ENCODE data around the gene COL4A2.

COL4A2 gene

DNA sequence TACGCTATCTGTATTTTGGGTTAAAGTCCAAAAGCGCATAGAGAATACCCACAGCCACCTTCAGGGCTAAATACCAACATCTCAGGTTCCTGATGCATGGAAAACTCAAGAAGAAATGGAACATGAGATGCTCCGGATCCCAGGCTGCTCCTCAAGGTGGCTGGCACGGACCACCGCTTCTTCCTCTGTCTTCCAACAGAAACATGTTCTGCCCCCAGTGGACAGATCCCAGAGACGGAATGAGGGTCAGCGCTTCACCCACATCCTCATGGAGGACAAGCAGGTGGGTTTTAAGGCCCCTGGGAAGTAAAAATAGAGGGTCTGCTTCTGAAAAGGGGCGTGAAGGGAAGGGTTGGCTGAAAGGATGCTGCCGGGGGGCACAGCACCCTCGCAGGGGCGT, 17.4 kb upstream of the COL4A2 start:
- Histone ChIP-seq H3K9me3 (ENCODE audit: control insufficient read depth, low read length) (no peaks in the 10 kb centered on the region), H3K4me3 (ENCODE audit: insufficient read depth, low read depth, low read length, poor library complexity, severe bottlenecking) (no peak overlapping the region), H3K4me1 (ENCODE audit: control insufficient read depth, insufficient read depth, low read length, poor library complexity, severe bottlenecking) (no peaks in the 10 kb centered on the region), H3K27ac (ENCODE audit: insufficient read depth, low read length, poor library complexity, severe bottlenecking) (no peak overlapping the region), H3K36me3 (ENCODE audit: control insufficient read depth, insufficient read depth, low read length) (no peaks in the 10 kb centered on the region), H3K27me3 (replicated peaks; ENCODE audit: control insufficient read depth, insufficient read depth, low read length, poor library complexity, severe bottlenecking) (no peaks in the 10 kb centered on the region)
- no peak for DNase-seq

DNA sequence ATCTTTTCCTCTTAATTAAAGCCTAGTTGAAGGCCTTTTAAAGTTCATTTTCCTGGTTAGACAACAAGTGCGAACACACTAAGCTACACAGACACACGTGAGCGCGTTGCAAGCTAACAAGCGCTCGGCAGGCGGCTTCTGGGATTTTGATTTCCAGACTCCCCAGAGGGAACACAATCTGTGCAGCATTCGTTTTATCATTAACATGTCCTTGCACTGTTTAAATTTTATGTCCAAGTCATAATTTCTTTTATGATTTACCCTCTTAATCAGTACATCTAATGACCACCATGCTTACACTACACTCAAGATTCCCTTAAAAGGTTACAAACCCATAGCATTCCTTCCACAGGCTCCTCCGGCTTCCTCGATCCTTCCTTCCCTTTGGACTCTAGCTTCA, 16.9 kb upstream of the COL4A2 start:
- no peaks in the 10 kb centered on the region for H3K9me3 ChIP-seq (ENCODE audit: control insufficient read depth, low read length)
- no peaks in the 10 kb centered on the region for H3K27me3 ChIP-seq (replicated peaks; ENCODE audit: control insufficient read depth, insufficient read depth, low read length, poor library complexity, severe bottlenecking)
- H3K36me3 ChIP-seq (ENCODE audit: control insufficient read depth, insufficient read depth, low read length), result no peaks in the 10 kb centered on the region
- DNase-seq, result no peak
- H3K4me3 ChIP-seq (ENCODE audit: insufficient read depth, low read depth, low read length, poor library complexity, severe bottlenecking), result no peak overlapping the region
- no peaks in the 10 kb centered on the region for H3K4me1 ChIP-seq (ENCODE audit: control insufficient read depth, insufficient read depth, low read length, poor library complexity, severe bottlenecking)
- no peak overlapping the region for H3K27ac ChIP-seq (ENCODE audit: insufficient read depth, low read length, poor library complexity, severe bottlenecking)

DNA sequence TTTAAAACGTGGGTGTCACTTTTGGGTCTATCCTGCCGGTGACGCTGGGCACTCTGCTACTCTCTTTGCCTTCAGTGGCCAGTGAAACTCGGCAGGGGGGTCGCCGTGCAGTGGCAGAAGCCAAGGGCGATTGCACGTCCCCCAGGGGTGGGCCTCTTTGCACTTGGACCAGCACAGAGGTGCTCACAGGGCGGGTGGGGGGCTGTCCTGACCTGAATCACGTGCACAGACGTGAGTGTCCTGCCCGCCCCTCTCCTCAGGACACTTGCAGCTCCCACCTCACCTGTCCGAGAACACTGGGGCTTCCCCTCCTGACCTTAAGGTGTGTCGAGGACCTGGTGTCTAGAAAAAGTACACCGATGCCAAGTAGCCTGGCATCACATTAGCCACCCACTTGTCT, 16.3 kb upstream of the COL4A2 start:
- no peaks in the 10 kb centered on the region for H3K36me3 ChIP-seq (ENCODE audit: control insufficient read depth, insufficient read depth, low read length)
- no peaks in the 10 kb centered on the region for H3K4me1 ChIP-seq (ENCODE audit: control insufficient read depth, insufficient read depth, low read length, poor library complexity, severe bottlenecking)
- H3K27me3 ChIP-seq (replicated peaks; ENCODE audit: control insufficient read depth, insufficient read depth, low read length, poor library complexity, severe bottlenecking), result no peaks in the 10 kb centered on the region
- H3K4me3 ChIP-seq (ENCODE audit: insufficient read depth, low read depth, low read length, poor library complexity, severe bottlenecking), result no peak overlapping the region
- H3K9me3 ChIP-seq (ENCODE audit: control insufficient read depth, low read length), result no peaks in the 10 kb centered on the region
- DNase-seq, result no peak
- H3K27ac ChIP-seq (ENCODE audit: insufficient read depth, low read length, poor library complexity, severe bottlenecking), result no peak overlapping the region

DNA sequence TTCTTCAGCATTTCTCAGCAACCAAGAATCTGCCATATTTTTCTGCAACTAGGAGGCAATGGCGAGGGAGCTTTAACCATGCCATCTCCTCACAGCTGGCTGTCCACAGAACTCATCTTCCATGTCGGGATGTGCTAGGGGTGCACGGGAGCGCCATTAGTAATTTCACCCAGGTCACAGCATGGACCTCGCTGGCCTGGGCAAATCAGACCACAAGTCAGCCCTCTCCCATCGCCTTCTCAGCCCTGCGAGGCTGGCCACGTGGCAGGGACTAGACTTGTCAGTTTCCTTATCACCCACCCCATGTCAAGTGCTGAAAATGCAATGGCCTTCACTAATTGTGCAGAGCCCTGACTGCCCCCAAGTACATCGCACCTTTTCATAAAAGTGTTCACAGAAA, 15.8 kb upstream of the COL4A2 start:
- Histone ChIP-seq H3K27ac (ENCODE audit: insufficient read depth, low read length, poor library complexity, severe bottlenecking) (no peak overlapping the region), H3K9me3 (ENCODE audit: control insufficient read depth, low read length) (no peaks in the 10 kb centered on the region), H3K4me3 (ENCODE audit: insufficient read depth, low read depth, low read length, poor library complexity, severe bottlenecking) (no peak overlapping the region), H3K27me3 (replicated peaks; ENCODE audit: control insufficient read depth, insufficient read depth, low read length, poor library complexity, severe bottlenecking) (no peaks in the 10 kb centered on the region), H3K36me3 (ENCODE audit: control insufficient read depth, insufficient read depth, low read length) (no peaks in the 10 kb centered on the region), H3K4me1 (ENCODE audit: control insufficient read depth, insufficient read depth, low read length, poor library complexity, severe bottlenecking) (no peaks in the 10 kb centered on the region)
- no peak for DNase-seq

DNA sequence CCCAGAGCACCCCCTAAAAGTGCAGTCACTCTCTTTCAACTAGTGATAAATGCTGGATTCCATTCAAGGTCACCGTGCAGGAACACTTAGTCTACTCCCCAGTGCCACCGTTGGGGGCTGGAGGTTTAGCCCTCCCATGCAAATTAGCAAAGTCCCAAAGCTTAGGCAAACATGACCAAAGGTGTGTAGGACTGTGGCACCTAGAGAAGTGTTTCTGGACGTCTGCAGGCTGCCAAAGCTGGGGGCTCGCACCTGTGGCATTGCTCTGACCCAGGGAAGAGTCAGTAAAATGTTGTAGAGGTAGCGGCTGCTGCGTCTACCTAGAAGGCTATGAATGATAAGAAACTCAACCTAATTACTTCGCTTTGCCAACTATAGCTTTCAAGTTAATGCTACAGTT, 14.0 kb upstream of the COL4A2 start:
- Histone ChIP-seq H3K27ac (ENCODE audit: insufficient read depth, low read length, poor library complexity, severe bottlenecking) (no peak overlapping the region), H3K36me3 (ENCODE audit: control insufficient read depth, insufficient read depth, low read length) (no peaks in the 10 kb centered on the region), H3K27me3 (replicated peaks; ENCODE audit: control insufficient read depth, insufficient read depth, low read length, poor library complexity, severe bottlenecking) (no peaks in the 10 kb centered on the region), H3K4me1 (ENCODE audit: control insufficient read depth, insufficient read depth, low read length, poor library complexity, severe bottlenecking) (no peaks in the 10 kb centered on the region), H3K4me3 (ENCODE audit: insufficient read depth, low read depth, low read length, poor library complexity, severe bottlenecking) (no peak overlapping the region), H3K9me3 (ENCODE audit: control insufficient read depth, low read length) (no peaks in the 10 kb centered on the region)
- no peak for DNase-seq

DNA sequence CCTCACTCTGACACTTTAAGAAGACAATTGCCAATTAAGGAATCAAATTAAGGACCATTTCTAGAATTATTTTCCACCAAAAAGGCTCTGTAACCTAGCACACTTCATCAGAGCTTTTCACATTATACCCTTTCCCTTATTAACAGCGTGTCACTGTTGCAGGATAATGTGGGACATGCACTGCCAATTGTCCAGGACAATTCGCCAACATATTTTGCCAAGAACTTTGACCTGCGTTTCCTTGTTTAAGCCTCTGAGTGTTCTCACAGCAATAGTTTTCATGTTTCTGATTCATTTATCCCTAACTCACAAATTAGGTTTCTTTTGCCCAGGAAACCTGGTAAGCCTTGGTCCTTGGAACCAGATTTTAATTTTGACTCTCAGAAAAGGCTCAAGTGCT, 13.4 kb upstream of the COL4A2 start:
- H3K4me1 ChIP-seq (ENCODE audit: control insufficient read depth, insufficient read depth, low read length, poor library complexity, severe bottlenecking), result no peaks in the 10 kb centered on the region
- no peak overlapping the region for H3K27ac ChIP-seq (ENCODE audit: insufficient read depth, low read length, poor library complexity, severe bottlenecking)
- H3K27me3 ChIP-seq (replicated peaks; ENCODE audit: control insufficient read depth, insufficient read depth, low read length, poor library complexity, severe bottlenecking), result no peaks in the 10 kb centered on the region
- no peaks in the 10 kb centered on the region for H3K36me3 ChIP-seq (ENCODE audit: control insufficient read depth, insufficient read depth, low read length)
- no peaks in the 10 kb centered on the region for H3K9me3 ChIP-seq (ENCODE audit: control insufficient read depth, low read length)
- DNase-seq, result no peak
- no peak overlapping the region for H3K4me3 ChIP-seq (ENCODE audit: insufficient read depth, low read depth, low read length, poor library complexity, severe bottlenecking)

DNA sequence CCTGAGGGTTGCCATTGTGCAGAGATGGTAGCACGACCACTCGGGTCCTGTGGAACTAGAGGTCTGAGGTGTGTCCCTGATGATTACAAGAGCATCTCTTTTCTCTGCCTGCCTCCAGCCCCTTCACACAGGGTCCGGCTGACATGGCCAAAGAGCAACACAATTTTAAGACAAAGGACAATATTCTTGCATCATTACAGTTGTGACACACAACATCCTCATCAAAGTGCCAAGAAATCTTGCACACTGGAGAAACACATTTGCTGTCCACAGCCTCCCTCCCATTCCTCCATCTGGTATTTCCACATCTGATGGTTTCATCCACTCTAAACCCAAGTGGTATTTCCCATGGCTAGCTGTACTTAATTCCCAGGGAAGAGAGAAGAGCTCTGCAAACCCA, 12.9 kb upstream of the COL4A2 start:
- H3K9me3 ChIP-seq (ENCODE audit: control insufficient read depth, low read length), result no peaks in the 10 kb centered on the region
- H3K4me3 ChIP-seq (ENCODE audit: insufficient read depth, low read depth, low read length, poor library complexity, severe bottlenecking), result no peak overlapping the region
- no peaks in the 10 kb centered on the region for H3K27me3 ChIP-seq (replicated peaks; ENCODE audit: control insufficient read depth, insufficient read depth, low read length, poor library complexity, severe bottlenecking)
- H3K27ac ChIP-seq (ENCODE audit: insufficient read depth, low read length, poor library complexity, severe bottlenecking), result no peak overlapping the region
- no peaks in the 10 kb centered on the region for H3K4me1 ChIP-seq (ENCODE audit: control insufficient read depth, insufficient read depth, low read length, poor library complexity, severe bottlenecking)
- no peak for DNase-seq
- H3K36me3 ChIP-seq (ENCODE audit: control insufficient read depth, insufficient read depth, low read length), result no peaks in the 10 kb centered on the region

DNA sequence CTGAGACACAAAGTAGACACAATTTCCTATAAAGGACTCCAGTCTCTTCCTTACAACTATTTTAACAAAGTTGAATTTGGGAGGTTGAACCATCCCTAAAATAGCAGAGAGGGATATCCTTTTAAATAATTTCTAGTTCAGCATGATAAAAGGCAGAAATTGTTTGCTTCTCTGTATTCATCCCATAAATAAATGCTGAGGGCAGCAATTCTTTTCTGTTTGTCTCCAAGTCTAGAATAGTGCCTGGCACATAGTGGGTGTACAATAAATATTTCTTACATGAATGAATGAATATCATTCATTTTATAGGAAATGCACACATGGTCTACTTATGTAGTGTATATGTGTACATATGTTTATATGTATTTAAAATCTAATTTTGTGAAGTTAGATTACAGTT, 12.5 kb upstream of the COL4A2 start:
- Histone ChIP-seq H3K27me3 (replicated peaks; ENCODE audit: control insufficient read depth, insufficient read depth, low read length, poor library complexity, severe bottlenecking) (no peaks in the 10 kb centered on the region), H3K9me3 (ENCODE audit: control insufficient read depth, low read length) (no peaks in the 10 kb centered on the region), H3K4me1 (ENCODE audit: control insufficient read depth, insufficient read depth, low read length, poor library complexity, severe bottlenecking) (no peaks in the 10 kb centered on the region), H3K36me3 (ENCODE audit: control insufficient read depth, insufficient read depth, low read length) (no peaks in the 10 kb centered on the region), H3K4me3 (ENCODE audit: insufficient read depth, low read depth, low read length, poor library complexity, severe bottlenecking) (no peak overlapping the region), H3K27ac (ENCODE audit: insufficient read depth, low read length, poor library complexity, severe bottlenecking) (no peak overlapping the region)
- DNase-seq, result no peak

DNA sequence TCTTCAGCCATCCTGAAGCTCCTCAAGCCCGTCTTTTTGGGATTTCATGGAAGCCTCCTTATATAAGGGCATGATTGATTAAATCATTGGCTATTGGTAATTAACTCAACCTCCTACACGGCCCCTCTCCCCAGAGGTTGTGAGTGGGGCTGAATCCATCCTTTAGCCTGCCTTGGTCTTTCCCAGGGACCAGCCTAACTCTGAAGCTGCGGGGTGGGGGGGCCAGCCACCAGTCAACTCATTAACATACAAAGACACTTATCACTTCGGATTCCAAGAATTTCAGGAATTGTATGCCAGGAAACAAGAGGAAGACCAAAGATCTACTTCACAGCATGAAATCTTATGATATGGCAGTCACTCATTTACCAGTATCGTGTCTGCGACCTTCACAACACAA, 10.1 kb upstream of the COL4A2 start:
- no peak overlapping the region for H3K4me3 ChIP-seq (ENCODE audit: insufficient read depth, low read depth, low read length, poor library complexity, severe bottlenecking)
- H3K9me3 ChIP-seq (ENCODE audit: control insufficient read depth, low read length), result no peaks in the 10 kb centered on the region
- no peaks in the 10 kb centered on the region for H3K4me1 ChIP-seq (ENCODE audit: control insufficient read depth, insufficient read depth, low read length, poor library complexity, severe bottlenecking)
- DNase-seq, result no peak
- H3K36me3 ChIP-seq (ENCODE audit: control insufficient read depth, insufficient read depth, low read length), result no peaks in the 10 kb centered on the region
- peaks cover 3% of the 10 kb centered on the region for H3K27me3 ChIP-seq (replicated peaks; ENCODE audit: control insufficient read depth, insufficient read depth, low read length, poor library complexity, severe bottlenecking)
- no peak overlapping the region for H3K27ac ChIP-seq (ENCODE audit: insufficient read depth, low read length, poor library complexity, severe bottlenecking)

DNA sequence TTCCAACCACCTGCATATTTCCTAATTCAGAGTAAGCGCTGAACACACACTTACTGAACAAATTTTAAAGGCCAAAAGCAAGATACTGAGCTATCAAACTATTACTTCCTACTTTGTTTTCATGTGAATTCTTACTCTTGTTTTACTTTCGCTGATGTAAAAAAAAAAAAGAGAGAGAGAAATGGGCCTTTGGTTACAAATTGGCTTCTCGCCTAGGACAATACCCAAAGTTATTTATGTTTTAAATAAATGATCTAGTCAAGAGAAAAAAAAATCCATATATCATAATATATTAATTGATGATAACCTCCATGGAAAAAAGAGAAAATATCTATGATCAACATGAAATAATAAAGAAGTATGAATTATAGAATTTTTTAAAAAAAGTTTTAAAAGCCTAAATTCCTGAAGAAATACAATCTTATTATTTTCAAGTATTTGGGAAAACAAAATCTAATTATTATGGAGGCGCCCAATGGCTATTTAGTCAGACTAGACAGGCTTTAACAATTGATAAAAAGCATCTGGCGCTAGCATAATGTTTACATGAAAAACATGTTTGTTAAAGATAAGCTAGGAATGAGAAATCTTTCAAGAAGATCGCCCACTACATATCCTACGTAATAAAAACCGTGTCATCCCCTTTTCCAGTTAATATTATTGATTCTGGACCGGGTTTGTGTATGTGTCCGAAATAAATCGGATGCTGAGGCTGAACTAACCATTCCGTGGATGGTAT, 9.1 kb upstream of the COL4A2 start:
- Histone ChIP-seq H3K27ac (ENCODE audit: insufficient read depth, low read length, poor library complexity, severe bottlenecking) (no peak overlapping the region), H3K27me3 (replicated peaks; ENCODE audit: control insufficient read depth, insufficient read depth, low read length, poor library complexity, severe bottlenecking) (peaks cover 3% of the 10 kb centered on the region)
- DNase-seq, result no peak

More for the DNA sequence above, 9.1 kb upstream of the COL4A2 start:
- no peaks in the 10 kb centered on the region for H3K36me3 ChIP-seq (ENCODE audit: control insufficient read depth, insufficient read depth, low read length)
- no peaks in the 10 kb centered on the region for H3K4me1 ChIP-seq (ENCODE audit: control insufficient read depth, insufficient read depth, low read length, poor library complexity, severe bottlenecking)
- H3K4me3 ChIP-seq (ENCODE audit: insufficient read depth, low read depth, low read length, poor library complexity, severe bottlenecking), result no peak overlapping the region
- H3K9me3 ChIP-seq (ENCODE audit: control insufficient read depth, low read length), result no peaks in the 10 kb centered on the region

All from effector memory CD4-positive, alpha-beta T cell (primary cell).